NCI-H2029 (cell line): ENCODE measurements around the gene LCLAT1.

Experiments
- DNase-seq: peaks from one replicate; lab custom pipeline; 2025; lab: John Stamatoyannopoulos, UW

LCLAT1 gene

GRCh38 chr2:30670453-30670852, 223.4 kb downstream of the LCLAT1 start:
- no peak for DNase-seq

GRCh38 chr2:30673127-30673526, 226.1 kb downstream of the LCLAT1 start:
- no peak for DNase-seq

- DNase-seq: no peak
These were observed 228.7 kb downstream of the LCLAT1 start for GRCh38 chr2:30675758-30676157.

- DNase-seq: no peak
These were observed 230.2 kb downstream of the LCLAT1 start for GRCh38 chr2:30677231-30677630.

- no peak for DNase-seq
These were observed 230.9 kb downstream of the LCLAT1 start for GRCh38 chr2:30677861-30678385.

GRCh38 chr2:30678410-30679137, 231.5 kb downstream of the LCLAT1 start:
- no peak for DNase-seq

GRCh38 chr2:30679426-30680088, 232.5 kb downstream of the LCLAT1 start:
- DNase-seq: no peak

GRCh38 chr2:30680121-30680520, 233.1 kb downstream of the LCLAT1 start:
- no peak for DNase-seq

GRCh38 chr2:30681022-30681421, 234.0 kb downstream of the LCLAT1 start:
- no peak for DNase-seq

GRCh38 chr2:30683236-30683956, 236.3 kb downstream of the LCLAT1 start:
- no peak for DNase-seq

- no peak for DNase-seq
These were observed 237.0 kb downstream of the LCLAT1 start for GRCh38 chr2:30684026-30684425.

- DNase-seq: no peak
These were observed 237.5 kb downstream of the LCLAT1 start for GRCh38 chr2:30684516-30684915.

- DNase-seq: no peak
These were observed 237.9 kb downstream of the LCLAT1 start for GRCh38 chr2:30684996-30685395.

- DNase-seq: peak; percentile 69
These were observed 239.0 kb downstream of the LCLAT1 start for GRCh38 chr2:30686000-30686399.

- DNase-seq: no peak
These were observed 239.6 kb downstream of the LCLAT1 start for GRCh38 chr2:30686669-30687068.

GRCh38 chr2:30688956-30689401, 241.9 kb downstream of the LCLAT1 start:
- DNase-seq: no peak

GRCh38 chr2:30689496-30690125, 242.6 kb downstream of the LCLAT1 start:
- DNase-seq: no peak

GRCh38 chr2:30690126-30690561, 243.1 kb downstream of the LCLAT1 start:
- no peak for DNase-seq

- DNase-seq: no peak
These were observed 244.3 kb downstream of the LCLAT1 start for GRCh38 chr2:30691091-30691947.

GRCh38 chr2:30691948-30692828, 245.1 kb downstream of the LCLAT1 start:
- no peak for DNase-seq
